Upper lobe of right lung (tissue), 1 donor: ENCODE results near the gene CETN2. TPM values are rescaled to one million over a fixed set of nuclear protein-coding genes. Genes with fewer than 3 reads are reported as not detected.
"Not testable (repeated sequence)": the region's sequence is repeated elsewhere in the genome, so short reads cannot be mapped to it uniquely, and the experiment has no call there.

ENCODE experiments used
- ATAC-seq: fragments of 200-7000 bp; cut with Tn5 transposase; one replicate; pipeline ENCODE4 v1.9.1; 2020; ENCODE audit warnings: mild to moderate bottlenecking, moderate library complexity
- DNase-seq: peaks from one replicate; pipeline ENCODE4 v3.0.0-alpha.2; 2020
- H3K27ac ChIP-seq: fragments of 200-600 bp; one replicate; pipeline ENCODE4 v1.8.0; 2022
- H3K27me3 ChIP-seq: fragments of 200-600 bp; one replicate; pipeline ENCODE4 v1.8.0; 2022; ENCODE audit warnings: mild to moderate bottlenecking
- H3K36me3 ChIP-seq: fragments of 200-600 bp; one replicate; pipeline ENCODE4 v1.8.0; 2022
- H3K4me1 ChIP-seq: fragments of 200-600 bp; one replicate; pipeline ENCODE4 v1.8.0; 2022
- H3K4me3 ChIP-seq: fragments of 200-600 bp; one replicate; pipeline ENCODE4 v1.8.0; 2022; ENCODE audit warnings: mild to moderate bottlenecking
- H3K9me3 ChIP-seq: fragments of 200-600 bp; one replicate; pipeline ENCODE4 v1.8.0; 2022
- intact Hi-C: fragments of 100-400 bp; cut with DNase I; formaldehyde crosslinking; loops from one replicate; pipeline ENCODE4 v1.11.0; 2022
- total RNA-seq: library from RNA; stranded (reverse); fragmentation: NEBNext Ultra II Directional; extraction: Animal tissue kit (Norgen Biotek cat#: 25700); gene quantifications from one replicate; pipeline ENCODE4 v1.2.1, GENCODE V29; 2021
- TF ChIP-seq, protein P1 (sequence below): fragments of 200-600 bp; IDR thresholded peaks from one replicate; pipeline ENCODE4 v1.8.0; 2022; ENCODE audit warnings: antibody characterized with exemption
- donor health status: DM: no; HTN: yes; CAD: no; lungs with severe emphysema.

Gene CETN2
- total RNA-seq, 1 donor from 2014 or later = 20.9 TPM

DNA sequence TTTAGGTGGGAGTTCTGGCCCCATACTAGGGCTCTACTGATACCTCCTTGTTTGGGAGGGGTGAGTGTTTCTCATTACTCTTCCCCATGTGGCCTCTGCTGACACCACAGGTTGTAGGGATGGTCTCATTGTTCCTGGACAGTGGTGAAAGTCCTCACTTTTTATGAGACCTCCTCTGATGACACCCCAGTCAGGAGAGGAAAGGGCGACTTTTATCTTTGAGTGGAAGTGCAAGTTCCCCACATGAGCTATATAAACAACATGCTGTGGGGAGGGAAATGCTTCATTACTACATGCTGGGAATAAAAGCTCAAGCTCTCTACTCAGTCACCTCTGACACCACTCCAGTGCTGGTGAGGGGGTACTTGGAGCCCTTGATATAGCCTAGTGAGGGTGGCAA, 31.6 kb downstream of the CETN2 start:
- no peak overlapping the region for H3K27ac ChIP-seq
- no peaks in the 10 kb centered on the region for H3K27me3 ChIP-seq
- no peak overlapping the region for H3K4me3 ChIP-seq
- DNase-seq (no peak), ATAC-seq (no peak)
- H3K4me1 ChIP-seq = no peaks in the 10 kb centered on the region
- H3K9me3 ChIP-seq = no peaks in the 10 kb centered on the region
- no peaks in the 10 kb centered on the region for H3K36me3 ChIP-seq
- intact Hi-C loops = no loop called here
- TF ChIP-seq, protein P1, sequence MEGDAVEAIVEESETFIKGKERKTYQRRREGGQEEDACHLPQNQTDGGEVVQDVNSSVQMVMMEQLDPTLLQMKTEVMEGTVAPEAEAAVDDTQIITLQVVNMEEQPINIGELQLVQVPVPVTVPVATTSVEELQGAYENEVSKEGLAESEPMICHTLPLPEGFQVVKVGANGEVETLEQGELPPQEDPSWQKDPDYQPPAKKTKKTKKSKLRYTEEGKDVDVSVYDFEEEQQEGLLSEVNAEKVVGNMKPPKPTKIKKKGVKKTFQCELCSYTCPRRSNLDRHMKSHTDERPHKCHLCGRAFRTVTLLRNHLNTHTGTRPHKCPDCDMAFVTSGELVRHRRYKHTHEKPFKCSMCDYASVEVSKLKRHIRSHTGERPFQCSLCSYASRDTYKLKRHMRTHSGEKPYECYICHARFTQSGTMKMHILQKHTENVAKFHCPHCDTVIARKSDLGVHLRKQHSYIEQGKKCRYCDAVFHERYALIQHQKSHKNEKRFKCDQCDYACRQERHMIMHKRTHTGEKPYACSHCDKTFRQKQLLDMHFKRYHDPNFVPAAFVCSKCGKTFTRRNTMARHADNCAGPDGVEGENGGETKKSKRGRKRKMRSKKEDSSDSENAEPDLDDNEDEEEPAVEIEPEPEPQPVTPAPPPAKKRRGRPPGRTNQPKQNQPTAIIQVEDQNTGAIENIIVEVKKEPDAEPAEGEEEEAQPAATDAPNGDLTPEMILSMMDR = no peak

DNA sequence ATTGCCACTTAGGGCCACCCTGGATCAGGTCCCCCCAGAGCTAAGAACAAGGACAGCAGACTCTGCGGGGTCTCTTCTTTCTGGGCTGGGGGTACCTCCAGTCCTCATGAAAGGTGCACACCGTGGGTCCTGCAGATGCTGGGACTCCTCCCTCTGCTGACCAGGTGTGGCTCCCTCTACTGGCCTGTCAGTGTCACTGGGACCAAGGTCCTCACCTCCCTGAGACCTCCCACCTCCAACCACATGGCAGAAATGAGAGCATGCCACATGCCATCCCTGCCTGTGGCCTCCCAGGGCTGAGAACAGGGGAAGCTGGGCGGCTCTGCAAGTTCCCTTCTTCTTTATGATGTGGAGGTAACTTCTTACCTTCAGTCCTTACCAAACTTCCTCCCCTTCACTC, 43.5 kb downstream of the CETN2 start:
- DNase-seq, H3K4me1 ChIP-seq, H3K9me3 ChIP-seq, H3K4me3 ChIP-seq, H3K27ac ChIP-seq, H3K27me3 ChIP-seq, intact Hi-C loops, H3K36me3 ChIP-seq: not testable (repeated sequence)
- ATAC-seq = peak; percentile 45

Other genes starting within 250 kb of the CETN2 start
- gene GABRQ, start 192.9 kb downstream of the CETN2 start, total RNA-seq = not detected
- not detected for gene MAGEA3, start 132.0 kb downstream of the CETN2 start, total RNA-seq
- gene CSAG2, start 121.5 kb downstream of the CETN2 start, total RNA-seq = not detected
- not detected for gene MAGEA2B, start 116.1 kb downstream of the CETN2 start, total RNA-seq
- not detected for gene CSAG1, start 97.0 kb downstream of the CETN2 start, total RNA-seq
- gene MAGEA12, start 97.0 kb downstream of the CETN2 start, total RNA-seq = not detected
- not detected for gene MAGEA2, start 76.9 kb downstream of the CETN2 start, total RNA-seq
- not detected for gene CSAG3, start 71.5 kb downstream of the CETN2 start, total RNA-seq
- gene MAGEA6, start 61.1 kb downstream of the CETN2 start, total RNA-seq = not detected
- 27.0 TPM for gene NSDHL, start 306 bp upstream of the CETN2 start, total RNA-seq
- 16.3 TPM for gene ZNF185, start 67.3 kb upstream of the CETN2 start, total RNA-seq
- gene PNMA5, start 163.4 kb upstream of the CETN2 start, total RNA-seq = not detected
- 0.32 TPM for gene PNMA3, start 225.7 kb upstream of the CETN2 start, total RNA-seq
- gene PNMA6A, start 241.7 kb upstream of the CETN2 start, total RNA-seq = 0.87 TPM